C4-2B (cell line): ENCODE data around the gene CDC42BPA.

Experiments used
- CTCF ChIP-seq: fragments of 450-650 bp; conservative IDR thresholded peaks from 2 replicates; pipeline ENCODE4 v1.5.1; 2017; ENCODE audit warnings: mild to moderate bottlenecking
- ZFX ChIP-seq: fragments of 450-650 bp; IDR thresholded peaks from 2 replicates; pipeline ENCODE4 v1.6.1; 2017

GRCh38 chr1:227295609-227296008 lies 22.7 kb downstream of the CDC42BPA start:
- TF ChIP-seq CTCF (no peak), ZFX (no peak)
